Ureter (tissue), 1 donor: ENCODE measurements around the gene RHOT1. TPM values are rescaled to one million over a fixed set of nuclear protein-coding genes. Genes with fewer than 3 reads are reported as not detected.
"Not testable (repeated sequence)": the region's sequence is repeated elsewhere in the genome, so short reads cannot be mapped to it uniquely, and the experiment has no call there.

Experiments used
- DNase-seq: peaks from one replicate; pipeline ENCODE4 v3.0.0-alpha.2; 2020; ENCODE audit warnings: low spot score
- total RNA-seq: library from RNA; stranded (reverse); gene quantifications from one replicate; pipeline ENCODE4 v1.2.4, GENCODE V29; 2023
- donor health status: DM: yes; HTN: yes; CAD: no.

The RHOT1 gene
- 37.3 TPM for total RNA-seq

DNA sequence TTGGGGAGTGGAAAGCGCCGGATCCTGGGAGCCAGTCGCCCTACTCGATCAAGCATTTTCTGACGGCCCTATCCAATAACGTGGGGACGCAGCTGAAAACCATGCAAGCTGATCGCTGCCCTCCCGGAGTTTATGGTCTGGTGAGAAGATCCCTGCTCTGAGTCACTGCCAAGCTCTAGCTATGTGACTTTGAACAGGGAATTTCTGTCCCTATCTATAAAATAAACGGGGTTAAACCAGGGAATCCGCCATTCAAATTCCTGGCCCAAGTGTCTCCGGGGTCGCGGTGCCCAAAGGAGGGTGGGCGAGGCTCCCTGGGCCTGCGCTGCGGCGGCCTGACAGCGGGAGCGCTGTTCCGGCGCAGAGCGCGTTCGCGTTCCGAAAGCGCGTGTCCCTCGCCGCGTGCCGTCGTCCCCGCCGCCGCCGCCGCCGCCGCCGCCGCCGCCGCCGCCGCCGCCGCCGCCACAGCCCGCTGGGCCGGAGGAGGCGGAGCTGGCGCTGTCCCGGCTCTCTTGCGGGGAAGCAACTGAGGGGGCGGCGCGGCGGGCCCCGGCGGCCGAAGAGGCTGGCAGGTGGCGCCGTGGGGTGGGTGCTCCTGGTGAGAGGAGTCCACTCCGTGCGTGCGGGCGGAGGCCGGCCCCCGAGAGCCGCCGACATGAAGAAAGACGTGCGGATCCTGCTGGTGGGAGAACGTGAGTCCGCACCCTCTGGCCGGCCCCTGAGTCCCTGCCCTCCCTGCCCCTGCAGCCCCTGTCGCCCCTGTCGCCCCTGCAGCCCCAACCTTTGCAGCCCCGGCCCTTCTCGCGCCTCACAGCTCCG, at the start of gene RHOT1:
Gene RHOT1, plus strand, starts transcription at position 465 of the 819 bp plus-strand sequence. Its CDS starts 191 bp downstream, at position 656.
- peak; percentile 71 for DNase-seq

DNA sequence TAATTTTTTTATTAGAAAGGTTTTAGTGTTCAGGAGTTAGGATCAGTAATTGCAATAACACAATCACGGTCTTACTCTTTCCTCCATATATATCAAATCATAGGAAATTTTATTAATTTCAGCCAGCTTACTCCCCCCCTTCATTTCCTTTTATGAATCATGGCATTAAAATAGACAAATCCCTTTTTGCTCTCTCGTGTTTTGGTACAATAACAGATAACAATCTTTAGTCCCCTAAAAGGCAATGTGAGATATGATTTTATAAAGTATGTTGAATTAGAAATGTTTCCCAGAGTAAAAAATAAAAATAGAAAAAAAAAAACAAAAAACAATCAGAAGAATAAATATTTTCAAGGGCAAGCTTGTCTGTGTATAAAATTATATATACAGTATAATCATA, 42.6 kb upstream of the RHOT1 start:
- DNase-seq, result no peak

DNA sequence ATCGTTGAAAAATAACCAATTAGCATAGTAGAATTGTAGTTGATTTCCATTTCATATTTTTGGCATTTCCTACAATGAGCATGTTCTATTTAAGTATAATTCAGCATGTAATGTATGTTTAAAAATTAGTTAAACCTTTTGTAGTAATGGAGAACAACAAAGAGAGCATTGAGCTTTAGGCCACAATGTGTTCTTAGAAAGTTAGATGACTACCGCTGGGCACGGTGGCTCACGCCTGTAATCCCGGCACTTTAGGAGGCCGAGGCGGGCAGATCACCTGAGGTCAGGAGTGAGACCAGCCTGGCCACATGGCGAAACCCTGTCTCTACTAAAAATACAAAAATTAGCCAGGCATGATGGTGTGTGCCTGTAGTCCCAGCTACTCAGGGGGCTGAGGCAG, 42.0 kb upstream of the RHOT1 start:
- not testable (repeated sequence) for DNase-seq

- no peak for DNase-seq
Observed at GRCh38 chr17:32100971-32101631, 41.2 kb upstream of the RHOT1 start.

DNA sequence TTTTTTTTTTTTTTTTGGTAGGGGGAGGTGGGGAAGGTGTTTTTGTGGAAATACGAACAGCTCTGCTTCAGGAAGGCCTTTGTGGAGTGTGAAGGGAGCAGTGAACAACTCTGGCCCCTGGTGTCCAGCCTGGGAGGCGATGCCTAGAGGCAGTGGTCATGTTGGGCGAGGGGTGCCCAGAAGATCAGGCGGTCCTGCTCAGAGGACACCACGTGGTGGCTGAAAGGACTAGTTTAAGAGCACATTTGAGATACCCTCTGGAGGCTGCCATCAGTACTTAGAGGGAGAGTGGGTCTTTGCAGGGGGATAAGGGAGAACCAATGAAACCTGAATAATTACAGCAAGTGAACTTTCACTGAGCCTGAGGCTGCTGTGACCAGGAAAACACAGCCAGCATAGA, 40.1 kb upstream of the RHOT1 start:
- DNase-seq, result no peak

DNA sequence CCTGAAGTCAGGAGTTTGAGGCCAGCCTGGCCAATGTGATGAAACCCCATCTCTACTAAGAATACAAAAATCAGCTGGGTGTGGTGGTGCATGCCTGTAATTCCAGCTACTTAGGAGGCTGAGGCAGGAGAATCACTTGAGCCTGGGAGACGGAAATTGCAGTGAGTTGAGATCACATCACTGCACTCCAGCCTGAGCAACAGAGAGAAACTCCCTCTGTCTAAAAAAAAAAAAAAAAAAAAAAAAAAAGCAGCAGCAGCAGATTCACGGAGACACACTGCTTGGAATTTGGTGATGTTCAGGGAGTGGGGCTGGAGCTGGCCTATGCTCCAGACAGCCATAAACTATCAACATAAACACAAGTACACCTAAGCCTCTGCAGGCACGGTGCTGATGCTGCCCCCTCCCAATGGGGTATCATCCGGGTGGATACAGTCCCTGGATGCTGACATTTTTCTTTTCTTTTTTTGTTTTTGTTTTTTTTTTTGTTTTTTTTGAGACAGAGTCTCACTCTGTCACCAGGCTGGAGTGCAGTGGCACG, 39.6 kb upstream of the RHOT1 start:
- DNase-seq, result no peak

GRCh38 chr17:32103476-32104113, 38.7 kb upstream of the RHOT1 start:
- no peak for DNase-seq

- DNase-seq, result no peak
Observed at GRCh38 chr17:32104158-32104557, 38.1 kb upstream of the RHOT1 start.

GRCh38 chr17:32106471-32106981, 35.8 kb upstream of the RHOT1 start:
- not testable (repeated sequence) for DNase-seq

DNA sequence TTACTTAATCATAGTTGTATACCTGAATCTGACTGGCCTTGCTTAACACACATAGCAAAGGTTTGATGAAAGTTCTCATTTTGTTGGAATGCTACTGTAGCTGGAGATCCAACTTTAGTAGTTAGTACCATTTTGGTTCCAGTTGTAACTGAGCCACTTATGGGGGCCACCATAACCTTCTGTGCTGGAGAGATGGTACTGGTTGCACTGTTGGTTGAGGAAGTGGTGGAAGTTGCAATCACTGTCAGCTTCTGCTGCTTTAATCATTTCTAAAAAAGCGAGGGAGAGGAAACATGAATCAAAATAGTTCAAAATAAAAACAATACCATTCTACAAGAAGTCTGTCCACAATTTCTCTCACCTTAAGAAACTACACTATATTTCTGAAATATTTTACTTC, 35.1 kb upstream of the RHOT1 start:
- not testable (repeated sequence) for DNase-seq

DNA sequence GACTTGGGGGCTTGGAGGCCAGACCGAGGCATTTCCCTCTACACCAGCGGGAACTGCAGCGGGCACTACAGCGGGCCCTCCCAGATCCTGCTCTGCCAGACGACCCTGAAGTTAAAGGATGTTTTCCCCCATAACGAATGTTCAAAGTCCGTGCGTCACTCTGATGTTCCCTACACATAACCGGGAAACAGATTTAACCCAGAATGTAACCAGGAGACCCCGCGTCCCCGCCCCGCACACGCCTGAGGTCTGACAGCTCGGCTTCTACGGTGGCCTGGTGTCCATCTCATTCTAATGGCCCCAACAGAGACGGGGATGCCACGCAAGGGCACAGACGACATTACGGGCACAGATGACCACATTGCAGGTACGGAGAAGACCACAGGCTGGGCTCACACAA, 31.7 kb upstream of the RHOT1 start:
- no peak for DNase-seq

DNA sequence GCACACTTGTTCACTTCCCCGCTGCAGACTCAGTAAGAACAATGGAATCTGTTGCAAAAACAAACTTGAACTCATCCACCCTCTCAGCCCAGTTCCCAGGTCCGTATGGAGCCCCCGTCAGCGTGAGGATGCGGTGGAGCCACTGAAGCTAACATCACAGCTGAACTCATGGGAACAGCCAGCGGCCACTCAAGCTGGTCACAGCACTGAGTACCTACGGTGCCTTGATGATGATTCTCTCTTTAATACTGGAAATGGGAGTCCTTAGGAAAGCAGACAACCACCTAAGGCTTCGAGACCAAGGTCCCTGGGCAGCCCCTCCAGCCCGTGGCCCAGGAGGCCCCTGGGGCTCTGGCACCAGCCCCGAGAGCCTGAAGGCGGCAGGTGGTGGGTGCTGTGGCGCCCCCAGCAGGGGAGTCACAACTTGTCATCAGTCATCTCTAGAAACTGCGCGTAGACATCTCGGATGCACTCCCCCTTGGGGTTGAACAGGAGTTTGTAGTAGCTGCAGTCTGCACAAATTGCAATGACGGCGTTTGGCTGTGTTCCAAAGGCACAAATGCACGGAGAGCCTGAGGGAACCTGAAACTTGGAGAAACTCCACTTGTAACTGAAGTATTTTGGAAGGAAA, 31.0 kb upstream of the RHOT1 start:
- peak; percentile 54 for DNase-seq

DNA sequence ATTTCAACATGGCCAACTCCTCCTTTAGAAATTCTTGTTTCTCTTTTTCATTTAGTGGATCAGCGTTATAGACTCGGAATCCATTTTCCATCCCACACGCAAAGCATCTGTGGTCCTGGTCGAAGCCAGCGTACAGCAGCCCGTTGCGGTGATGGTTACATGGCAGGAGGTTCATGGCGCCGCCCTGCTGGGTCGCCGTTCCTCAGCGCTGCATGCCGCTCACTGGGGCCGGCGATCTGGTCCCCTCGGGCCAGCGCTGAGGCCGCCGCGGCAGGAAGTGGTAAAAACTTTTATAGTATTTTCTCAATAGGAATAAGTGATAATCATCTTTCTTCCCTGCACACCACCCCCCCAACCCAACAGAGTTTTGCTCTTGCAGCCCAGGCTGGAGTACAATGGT, 29.9 kb upstream of the RHOT1 start:
- DNase-seq, result no peak

GRCh38 chr17:32114536-32114935, 27.8 kb upstream of the RHOT1 start:
- no peak for DNase-seq

- not testable (repeated sequence) for DNase-seq
Observed at GRCh38 chr17:32115546-32115945, 26.8 kb upstream of the RHOT1 start.

DNA sequence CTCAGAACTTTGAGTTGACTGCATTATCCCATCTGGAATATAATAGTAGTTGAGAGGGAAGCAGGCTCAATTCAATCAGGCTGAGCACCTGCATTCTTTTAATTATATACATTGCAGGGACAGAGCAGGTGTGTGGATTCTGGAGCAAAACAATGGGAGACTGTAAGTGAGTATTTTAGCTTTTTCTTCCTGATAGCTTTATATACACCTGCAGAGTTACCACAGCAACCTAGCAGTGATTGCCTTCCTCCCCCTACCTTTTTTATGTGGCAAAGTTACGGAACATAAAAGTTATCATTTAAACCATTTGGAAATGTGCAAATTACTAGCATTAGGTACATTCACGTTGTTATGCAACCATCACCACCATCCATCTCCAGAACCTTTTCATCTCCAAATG, 25.4 kb upstream of the RHOT1 start:
- DNase-seq, result no peak

- no peak for DNase-seq
Observed at GRCh38 chr17:32117399-32117798, 24.9 kb upstream of the RHOT1 start.

GRCh38 chr17:32118088-32118487, 24.2 kb upstream of the RHOT1 start:
- DNase-seq, result not testable (repeated sequence)

DNA sequence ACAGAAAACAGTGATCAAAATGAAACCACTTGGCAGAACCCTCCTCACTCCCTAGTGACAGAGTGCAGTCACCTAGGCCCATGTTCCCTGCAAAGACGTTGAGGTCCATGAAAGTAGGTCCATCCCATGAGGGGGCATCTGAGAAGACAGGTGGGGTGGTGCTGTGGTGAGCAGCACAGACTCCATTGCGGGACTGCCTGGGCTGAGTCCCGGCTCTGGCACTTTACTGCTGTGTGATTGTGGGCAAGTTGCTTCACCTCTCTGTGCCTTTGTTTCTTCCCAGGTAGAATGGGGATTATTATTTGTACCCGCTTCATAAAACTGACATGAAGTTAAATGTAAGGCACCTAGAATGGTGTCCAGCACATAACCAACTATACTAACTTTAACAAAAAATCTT, 23.5 kb upstream of the RHOT1 start:
- no peak for DNase-seq

DNA sequence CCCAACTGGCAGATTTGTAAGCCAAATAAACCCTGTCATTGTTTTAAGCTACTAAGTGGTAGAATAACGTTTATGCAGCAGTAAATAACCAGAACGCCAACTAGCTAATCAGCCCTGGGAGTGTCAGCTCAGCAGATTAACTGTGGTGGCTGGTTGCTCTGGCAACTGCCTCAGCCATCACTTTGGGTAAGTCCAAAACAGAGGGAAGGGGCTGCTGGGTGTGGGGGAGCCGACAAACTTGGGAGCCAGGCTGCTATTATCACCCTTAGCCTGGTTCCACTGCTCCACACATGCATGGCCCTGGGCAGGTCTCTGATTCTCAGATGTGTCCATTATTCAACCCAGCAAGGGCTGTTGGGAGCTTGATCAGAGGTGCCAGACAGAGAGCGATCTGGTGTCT, 22.2 kb upstream of the RHOT1 start:
- no peak for DNase-seq

GRCh38 chr17:32120716-32121115, 21.6 kb upstream of the RHOT1 start:
- no peak for DNase-seq

GRCh38 chr17:32123782-32124181, 18.5 kb upstream of the RHOT1 start:
- DNase-seq, result no peak
